Skeletal muscle cell (primary cell): ENCODE data around the gene CSNK1G1.
"Not testable (repeated sequence)": the region's sequence is repeated elsewhere in the genome, so short reads cannot be mapped to it uniquely, and the experiment has no call there.

Experiments
- DNase-seq: peaks from one replicate; pipeline ENCODE4 v3.0.0-alpha.2; 2010; ENCODE audit warnings: low read depth
- H3K4me3 ChIP-seq: 2 replicates; pipeline ENCODE4 v1.5.1; 2011; ENCODE audit warnings: low read depth, mild to moderate bottlenecking, control low read depth, low read length, moderate library complexity

CSNK1G1 gene

DNA sequence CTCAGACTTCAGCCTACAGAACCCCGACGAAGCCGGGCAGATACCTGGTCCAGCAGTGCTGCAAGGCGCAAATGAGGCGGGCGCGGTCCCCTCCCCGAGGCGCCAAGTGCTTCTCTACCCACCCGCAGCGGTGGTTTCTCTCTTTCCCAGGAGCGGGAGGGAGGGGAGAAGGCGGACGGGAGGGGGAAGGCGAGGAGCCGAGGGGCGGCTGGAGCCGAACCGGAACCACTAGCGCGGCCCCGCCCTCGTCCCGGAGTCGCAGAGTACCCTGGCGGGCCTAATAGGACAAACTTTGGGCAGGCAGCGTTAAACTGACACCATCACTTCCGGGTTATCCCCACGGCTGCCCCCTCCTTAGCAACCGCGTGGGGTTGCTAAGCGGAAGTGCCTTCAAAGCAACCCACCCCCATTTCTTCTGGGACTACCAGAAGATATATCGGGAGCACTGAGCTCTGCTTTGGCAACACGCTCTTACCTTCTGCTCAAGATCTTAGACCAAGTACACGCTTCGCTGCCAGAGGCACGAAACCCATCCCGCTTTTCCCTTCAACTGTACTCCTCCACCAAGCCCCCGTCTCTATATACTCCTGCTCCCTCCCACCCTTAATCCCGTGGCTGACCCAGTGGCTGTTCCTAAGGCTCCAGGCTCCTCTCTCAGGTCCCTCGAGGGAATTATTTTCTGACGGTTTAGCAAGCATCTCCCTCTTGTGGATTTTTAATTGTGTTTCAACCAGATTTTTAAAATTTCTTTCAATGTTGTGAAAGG is at the start of gene CSNK1G1:
CSNK1G1 (minus strand) TSS at position 230 of the 766 bp plus-strand sequence. CDS start 55,674 bp downstream, outside the sequence.
- peak; percentile 96 for DNase-seq
- peak within 1 kb of the TSS; percentile 69 for H3K4me3 ChIP-seq

DNA sequence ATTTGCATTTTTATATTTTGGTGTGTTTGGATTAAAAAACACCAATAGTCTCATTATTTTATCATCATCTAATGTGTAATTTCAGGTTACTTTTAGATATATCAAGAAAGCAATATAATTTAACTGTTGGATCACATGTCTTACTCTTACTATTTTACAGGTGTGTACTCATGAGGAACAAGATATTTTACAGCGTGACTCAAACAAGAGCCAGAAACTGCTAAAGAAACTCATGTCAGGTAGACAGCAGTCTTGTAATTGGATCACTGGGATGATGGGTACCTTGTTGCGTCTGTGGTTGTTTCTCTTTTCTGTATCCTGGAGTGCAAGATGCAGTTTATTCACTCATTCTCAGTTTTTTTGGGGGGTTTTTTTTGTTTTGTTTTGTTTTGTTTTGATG is 44.6 kb upstream of the CSNK1G1 start:
- DNase-seq = no peak
- H3K4me3 ChIP-seq = no peak overlapping the region

DNA sequence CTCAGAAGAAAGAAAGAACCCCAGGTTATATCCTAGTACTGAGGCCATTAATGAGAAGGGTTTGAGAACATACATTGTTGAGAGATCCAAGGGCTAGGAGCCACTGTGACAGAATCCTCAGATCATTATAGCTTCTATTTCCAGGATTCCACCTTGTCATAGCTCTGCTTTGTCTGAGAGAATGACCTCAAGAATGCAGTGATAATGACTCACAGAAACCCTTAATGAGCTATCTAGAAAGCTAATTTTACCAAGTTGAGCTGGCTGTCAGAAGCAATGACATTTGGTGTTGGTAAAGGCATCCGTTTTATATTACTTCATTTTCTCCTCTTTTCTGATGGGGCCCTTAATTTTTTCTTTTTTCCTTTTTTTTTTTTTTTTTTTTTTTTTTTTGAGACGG is 42.6 kb upstream of the CSNK1G1 start:
- no peak overlapping the region for H3K4me3 ChIP-seq
- no peak for DNase-seq

DNA sequence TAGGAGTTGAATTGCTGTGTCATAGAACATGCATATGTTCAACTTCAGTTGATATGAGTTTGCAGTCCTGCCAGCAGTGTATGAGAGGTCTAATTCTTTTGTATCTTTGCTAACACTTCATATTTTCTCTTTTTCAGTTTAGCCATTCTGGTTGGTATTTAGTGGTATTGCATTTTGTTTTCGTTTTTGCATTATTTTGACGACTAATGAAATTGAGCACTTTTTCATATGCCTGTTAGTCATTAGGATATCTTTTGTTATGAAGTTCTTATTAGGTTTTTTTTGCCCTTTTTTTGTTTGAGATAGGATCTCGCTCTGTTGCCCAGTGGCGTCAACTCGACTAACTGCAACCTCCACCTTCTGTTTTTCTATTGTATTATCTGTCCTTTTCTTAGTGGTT is 40.8 kb upstream of the CSNK1G1 start:
- H3K4me3 ChIP-seq = no peak overlapping the region
- DNase-seq = no peak

DNA sequence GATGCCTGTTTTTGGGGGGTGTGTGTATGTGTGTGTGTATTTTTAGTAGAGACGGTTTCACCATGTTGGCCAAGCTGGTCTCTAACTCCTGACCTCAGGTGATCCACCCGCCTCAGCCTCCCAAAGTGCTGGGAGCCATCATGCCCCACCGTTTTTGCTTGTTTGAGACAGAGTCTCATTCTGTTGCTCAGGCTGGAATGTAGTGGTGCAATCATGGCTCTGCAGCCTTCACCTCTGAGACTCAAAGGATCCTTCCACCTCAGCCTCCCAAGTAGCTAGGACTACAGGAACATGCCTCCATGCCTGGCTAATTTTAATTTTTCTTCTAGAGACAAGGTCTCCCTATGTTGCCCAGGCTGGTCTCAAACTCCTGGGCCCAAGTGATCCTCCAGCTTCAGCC is 36.5 kb upstream of the CSNK1G1 start:
- not testable (repeated sequence) for H3K4me3 ChIP-seq, DNase-seq

DNA sequence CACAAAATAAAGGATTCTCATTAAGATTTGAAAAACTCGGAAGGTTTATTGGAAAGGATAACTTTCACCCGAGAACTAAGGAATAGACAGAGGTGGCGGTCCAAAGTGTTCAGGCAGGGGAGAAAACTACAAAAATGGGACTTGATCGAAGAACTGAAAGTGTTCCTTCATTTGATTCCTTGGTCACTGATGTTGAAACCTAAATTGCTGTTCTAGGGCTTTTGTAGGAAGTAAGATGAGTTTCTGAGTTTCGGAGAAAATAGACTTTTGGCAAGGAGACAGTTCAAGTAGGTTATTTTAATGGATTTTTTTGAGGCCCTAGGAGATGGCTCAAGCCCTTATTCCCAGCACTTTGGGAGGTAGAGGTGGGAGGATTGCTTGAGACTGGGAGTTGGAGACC is 33.1 kb upstream of the CSNK1G1 start:
- no peak overlapping the region for H3K4me3 ChIP-seq
- no peak for DNase-seq

- H3K4me3 ChIP-seq = peak within 1 kb of the TSS; percentile 81
- peak; percentile 88 for DNase-seq
Observed at GRCh38 chr15:64387562-64388168, 31.7 kb upstream of the CSNK1G1 start, which contains the start of gene TRIP4. TSS of gene TRIP4 (plus strand) at chr15:64387836. CDS start at chr15:64387864, 28 bp downstream.

DNA sequence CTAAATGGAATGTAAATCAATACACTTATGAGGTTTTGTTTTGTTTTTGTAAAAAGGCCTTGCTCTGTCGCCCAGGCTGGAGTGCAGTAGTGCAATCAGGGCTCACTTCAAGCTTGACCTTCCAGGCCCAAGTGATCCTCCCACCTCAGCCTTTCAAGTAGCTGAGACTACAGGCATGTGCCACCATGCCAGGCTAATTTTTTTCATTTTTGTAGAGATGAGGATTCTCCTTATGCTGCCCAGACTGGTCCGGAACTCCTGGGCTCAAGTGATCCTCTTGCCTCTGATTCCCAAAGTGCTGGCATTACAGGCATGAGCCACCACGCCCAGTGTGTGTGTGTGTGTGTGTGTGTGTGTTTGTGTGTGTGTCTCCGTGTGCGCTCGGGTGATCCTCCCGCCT is 30.3 kb upstream of the CSNK1G1 start:
- H3K4me3 ChIP-seq = no peak overlapping the region
- DNase-seq = no peak

- no peak for DNase-seq
Observed at GRCh38 chr15:64383760-64384159, 27.8 kb upstream of the CSNK1G1 start.

DNA sequence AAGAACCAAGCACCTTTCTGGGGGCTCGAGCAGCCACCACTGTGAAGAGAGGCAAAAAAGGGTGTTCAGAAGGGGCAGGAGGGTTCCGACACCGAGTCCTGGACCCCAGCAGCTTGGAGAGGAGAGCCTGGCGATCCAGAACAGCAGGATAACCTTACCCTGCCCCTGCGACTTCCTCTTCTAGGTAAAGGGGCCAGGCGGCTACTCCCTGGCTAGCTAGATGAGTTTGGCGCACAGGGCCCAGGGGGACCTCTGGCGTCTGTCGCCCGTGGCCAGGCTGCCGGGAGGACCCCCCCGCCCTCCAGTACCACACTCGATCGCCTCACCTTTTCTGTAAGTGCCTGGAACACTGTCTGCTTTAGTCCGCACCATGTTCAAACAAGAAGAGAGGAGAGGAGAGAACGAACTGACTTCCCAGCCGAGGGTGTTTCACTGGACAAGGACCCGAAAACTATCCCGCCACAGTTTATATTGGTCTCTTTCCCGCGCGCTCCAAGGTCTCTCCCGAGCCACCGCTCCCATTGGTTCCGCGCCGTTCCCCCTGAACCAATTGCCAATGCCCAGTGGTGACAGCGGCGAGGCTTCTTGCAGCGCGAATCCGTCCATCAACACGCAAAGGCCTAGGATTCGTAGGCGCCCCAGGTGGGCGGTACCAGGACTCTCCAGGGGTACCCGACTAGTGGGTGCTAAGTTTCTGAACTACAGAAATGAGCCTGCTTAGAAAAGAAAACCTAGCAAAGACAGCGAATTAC is 25.2 kb upstream of the CSNK1G1 start, which contains the start of gene PCLAF:
PCLAF (minus strand) TSS at position 442 of the 752 bp plus-strand sequence; CDS start at position 372, 70 bp downstream.
- DNase-seq = peak; percentile 84
- H3K4me3 ChIP-seq = peak within 1 kb of the TSS; percentile 68

More at GRCh38 chr15:64383760-64384159, 27.8 kb upstream of the CSNK1G1 start:
- no peak overlapping the region for H3K4me3 ChIP-seq

DNA sequence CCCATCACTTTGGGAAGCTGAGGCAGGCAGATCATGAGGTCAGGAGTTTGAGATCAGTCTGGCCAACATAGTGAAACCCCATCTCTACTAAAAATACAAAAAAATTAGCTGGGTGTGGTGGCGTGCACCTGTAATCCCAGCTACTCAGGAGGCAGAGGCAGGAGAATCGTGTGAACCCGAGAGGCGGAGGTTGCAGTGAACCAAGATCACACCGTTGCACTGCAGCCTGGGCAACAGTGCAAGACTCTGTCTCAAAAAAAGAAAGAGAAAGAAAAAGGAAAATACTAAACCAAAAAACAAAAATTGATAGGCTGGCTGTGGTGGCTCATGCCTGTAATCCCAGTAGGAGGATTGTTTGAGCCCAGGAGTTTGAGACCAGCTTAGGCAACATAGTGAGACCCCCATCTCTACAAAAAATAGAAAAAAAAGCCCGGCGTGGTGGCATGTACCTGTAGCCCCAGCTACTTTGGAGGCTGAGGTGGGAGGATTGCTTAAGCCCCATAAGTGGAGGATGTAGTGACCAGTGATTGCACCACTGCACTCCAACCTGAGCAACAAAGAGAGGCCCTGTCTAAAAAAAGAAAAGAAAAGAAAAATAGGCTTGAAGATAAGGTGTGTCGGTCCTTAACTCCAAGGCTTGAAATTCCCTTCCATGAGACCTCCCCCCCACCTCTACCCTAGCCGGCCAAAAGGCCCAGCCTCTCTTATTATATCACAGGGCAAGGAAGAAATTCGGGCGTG is 24.3 kb upstream of the CSNK1G1 start:
- H3K4me3 ChIP-seq = peak overlapping the region; percentile 68
- not testable (repeated sequence) for DNase-seq

- H3K4me3 ChIP-seq = peak overlapping the region; percentile 5
- DNase-seq = no peak
Observed at GRCh38 chr15:64379216-64379960, 23.4 kb upstream of the CSNK1G1 start.

DNA sequence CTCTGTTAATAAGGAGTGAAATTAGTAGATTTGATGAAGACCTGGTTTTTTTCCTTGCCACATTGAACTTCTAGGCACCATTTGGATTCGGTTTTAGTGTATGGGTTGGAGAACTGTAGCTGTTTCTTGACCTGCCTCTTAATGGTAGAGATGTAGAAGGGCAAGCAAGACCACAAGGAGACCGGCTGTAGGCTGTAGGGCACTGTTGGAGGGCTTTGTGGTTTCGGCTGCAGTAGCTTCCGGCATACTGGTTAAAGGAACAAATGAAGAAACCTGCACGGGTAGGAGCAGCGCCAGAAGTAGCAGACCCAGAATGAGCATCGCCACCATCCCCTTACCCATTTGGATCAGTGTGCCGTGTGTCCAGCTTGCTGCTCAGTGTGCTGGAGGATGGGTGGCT is 17.4 kb upstream of the CSNK1G1 start:
- H3K4me3 ChIP-seq = no peak overlapping the region
- no peak for DNase-seq

GRCh38 chr15:64371383-64371782 is 15.4 kb upstream of the CSNK1G1 start:
- H3K4me3 ChIP-seq, DNase-seq: not testable (repeated sequence)

DNA sequence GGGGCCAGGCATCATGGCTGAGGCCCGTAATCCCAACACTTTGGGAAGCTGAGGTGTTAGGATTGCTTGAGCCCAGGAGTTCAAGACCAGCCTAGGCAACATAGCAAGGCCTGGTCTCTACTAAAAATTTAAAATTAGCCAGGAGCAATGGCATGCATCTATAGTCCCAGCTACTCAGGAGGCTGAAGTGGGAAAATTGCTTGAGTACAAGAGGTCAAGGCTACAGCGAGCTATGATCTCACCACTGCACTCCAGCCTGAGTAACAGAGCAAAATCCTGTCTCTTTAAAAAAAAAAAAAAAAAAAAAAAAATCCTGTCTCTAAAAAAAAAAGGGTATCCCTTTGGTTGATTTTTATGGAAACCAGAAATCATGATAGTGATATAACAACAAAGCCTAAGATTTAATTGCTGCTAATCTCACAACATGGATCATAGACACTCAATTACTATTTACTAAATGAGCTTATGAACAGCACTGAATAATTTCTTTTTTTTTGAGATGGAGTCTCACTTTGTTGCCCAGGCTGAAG is 13.2 kb upstream of the CSNK1G1 start:
- no peak overlapping the region for H3K4me3 ChIP-seq
- DNase-seq = peak; percentile 25

- no peak for DNase-seq
- H3K4me3 ChIP-seq = no peak overlapping the region
Observed at GRCh38 chr15:64361259-64361658, 5.3 kb upstream of the CSNK1G1 start.

DNA sequence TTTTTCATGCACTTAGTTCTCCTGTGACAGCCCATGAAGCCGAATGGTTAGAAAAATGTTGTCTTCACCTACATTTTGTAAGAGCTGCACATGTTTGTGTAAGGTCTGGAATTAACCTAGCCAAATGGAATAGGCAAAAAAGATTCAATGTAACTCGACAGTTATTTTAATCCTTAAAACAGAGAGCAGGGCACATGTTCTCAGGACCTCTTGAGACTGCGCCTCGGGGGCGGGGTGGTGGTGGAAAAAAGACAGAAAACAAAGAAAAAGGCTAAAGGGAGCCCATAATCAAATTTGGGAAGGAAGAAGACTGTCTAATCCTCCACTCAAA is 702 bp upstream of the CSNK1G1 start:
- DNase-seq = no peak
- peak overlapping the region; percentile 69 for H3K4me3 ChIP-seq

DNA sequence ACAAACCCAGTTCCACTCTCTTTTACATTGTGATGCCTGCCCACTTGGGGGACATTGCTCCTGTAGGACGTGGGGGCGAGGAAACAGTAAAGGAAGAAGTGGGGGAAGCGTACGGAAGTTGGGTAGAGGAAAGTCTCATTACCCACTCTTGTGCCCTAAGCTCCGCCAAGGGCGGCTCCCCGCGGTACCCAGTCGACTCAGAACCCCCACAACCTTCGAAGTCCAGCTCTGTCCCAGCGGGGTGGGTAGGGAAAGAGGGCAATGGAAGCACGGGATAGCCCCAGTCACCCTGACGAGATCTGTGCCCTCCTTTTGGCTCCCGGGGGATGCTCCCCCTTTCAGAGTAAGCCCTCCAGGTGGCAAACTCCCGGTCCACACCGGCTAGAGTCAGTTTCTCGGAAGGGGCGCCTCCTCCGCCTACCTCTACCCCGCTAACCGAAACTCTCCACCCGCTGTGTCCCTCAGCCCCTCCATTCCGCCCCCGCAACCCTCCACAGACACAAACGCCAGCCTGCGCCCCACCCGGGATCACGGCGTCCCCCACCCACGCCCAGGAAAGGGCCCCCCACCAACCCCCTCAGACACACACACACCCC is 527 bp downstream of the CSNK1G1 start:
- H3K4me3 ChIP-seq = peak overlapping the region; percentile 69
- no peak for DNase-seq
